ENCODE results near the gene PLEKHA4. TPM values are rescaled to one million over a fixed set of nuclear protein-coding genes. Genes with fewer than 3 reads are reported as not detected.
"Not testable (repeated sequence)": the region's sequence is repeated elsewhere in the genome, so short reads cannot be mapped to it uniquely, and the experiment has no call there.

Gene PLEKHA4
- total RNA-seq, 1 donor from 2014 or later: 6.2 TPM

DNA sequence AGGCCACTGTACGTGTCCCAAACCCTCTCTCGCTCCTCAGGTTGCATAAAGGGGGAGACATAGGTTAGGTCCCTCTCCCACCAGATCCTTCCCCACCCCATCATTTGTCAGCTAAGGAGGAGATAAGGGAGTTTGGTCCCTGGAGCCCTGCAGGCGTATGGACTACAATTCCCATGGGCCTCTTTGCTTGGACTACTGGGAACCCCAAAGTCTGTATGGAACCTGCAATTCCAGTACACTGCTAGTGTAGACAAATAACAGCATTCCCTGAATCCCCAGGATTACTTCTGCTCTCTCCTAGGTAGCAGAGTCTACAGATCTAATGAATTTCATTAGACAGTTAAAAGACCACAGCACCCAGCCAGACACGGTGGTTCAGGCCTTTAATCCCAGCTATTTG, 16.1 kb downstream of the PLEKHA4 start:
- no peak for DNase-seq (ENCODE audit: low spot score)
- peaks cover 13% of the 10 kb centered on the region for H3K36me3 Mint-ChIP-seq
- no peak overlapping the region for H3K27ac ChIP-seq
- H3K27ac Mint-ChIP-seq: no peak overlapping the region
- no peak overlapping the region for H3K4me2 ChIP-seq
- H3F3A ChIP-seq (ENCODE audit: low read depth): peaks cover 5% of the 10 kb centered on the region
- TF ChIP-seq, protein P1, sequence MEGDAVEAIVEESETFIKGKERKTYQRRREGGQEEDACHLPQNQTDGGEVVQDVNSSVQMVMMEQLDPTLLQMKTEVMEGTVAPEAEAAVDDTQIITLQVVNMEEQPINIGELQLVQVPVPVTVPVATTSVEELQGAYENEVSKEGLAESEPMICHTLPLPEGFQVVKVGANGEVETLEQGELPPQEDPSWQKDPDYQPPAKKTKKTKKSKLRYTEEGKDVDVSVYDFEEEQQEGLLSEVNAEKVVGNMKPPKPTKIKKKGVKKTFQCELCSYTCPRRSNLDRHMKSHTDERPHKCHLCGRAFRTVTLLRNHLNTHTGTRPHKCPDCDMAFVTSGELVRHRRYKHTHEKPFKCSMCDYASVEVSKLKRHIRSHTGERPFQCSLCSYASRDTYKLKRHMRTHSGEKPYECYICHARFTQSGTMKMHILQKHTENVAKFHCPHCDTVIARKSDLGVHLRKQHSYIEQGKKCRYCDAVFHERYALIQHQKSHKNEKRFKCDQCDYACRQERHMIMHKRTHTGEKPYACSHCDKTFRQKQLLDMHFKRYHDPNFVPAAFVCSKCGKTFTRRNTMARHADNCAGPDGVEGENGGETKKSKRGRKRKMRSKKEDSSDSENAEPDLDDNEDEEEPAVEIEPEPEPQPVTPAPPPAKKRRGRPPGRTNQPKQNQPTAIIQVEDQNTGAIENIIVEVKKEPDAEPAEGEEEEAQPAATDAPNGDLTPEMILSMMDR (IDR thresholded peaks at IDR 0.05): no peak
- TF ChIP-seq EZH2phosphoT487 (IDR thresholded peaks at IDR 0.05) (no peak), EZH2 (IDR thresholded peaks at IDR 0.05) (no peak)
- H3K4me1 Mint-ChIP-seq: peaks cover 6% of the 10 kb centered on the region
- H3K79me2 ChIP-seq (ENCODE audit: low read depth): no peaks in the 10 kb centered on the region
- H3K9ac ChIP-seq: no peak overlapping the region
- H3K4me3 Mint-ChIP-seq: no peak overlapping the region
- no peaks in the 10 kb centered on the region for H4K20me1 ChIP-seq (ENCODE audit: low read depth)
- no peaks in the 10 kb centered on the region for H3K36me3 ChIP-seq
- H2AFZ ChIP-seq (replicated peaks): no peak overlapping the region
- no peaks in the 10 kb centered on the region for H3K27me3 ChIP-seq
- H3K27me3 Mint-ChIP-seq (ENCODE audit: insufficient read depth, low read depth): peaks cover 6% of the 10 kb centered on the region
- no peaks in the 10 kb centered on the region for H3K9me3 Mint-ChIP-seq
- no peaks in the 10 kb centered on the region for H3K9me3 ChIP-seq (ENCODE audit: low read depth)
- H3K4me1 ChIP-seq: peaks cover 4% of the 10 kb centered on the region
- H3K4me3 ChIP-seq: no peak overlapping the region

DNA sequence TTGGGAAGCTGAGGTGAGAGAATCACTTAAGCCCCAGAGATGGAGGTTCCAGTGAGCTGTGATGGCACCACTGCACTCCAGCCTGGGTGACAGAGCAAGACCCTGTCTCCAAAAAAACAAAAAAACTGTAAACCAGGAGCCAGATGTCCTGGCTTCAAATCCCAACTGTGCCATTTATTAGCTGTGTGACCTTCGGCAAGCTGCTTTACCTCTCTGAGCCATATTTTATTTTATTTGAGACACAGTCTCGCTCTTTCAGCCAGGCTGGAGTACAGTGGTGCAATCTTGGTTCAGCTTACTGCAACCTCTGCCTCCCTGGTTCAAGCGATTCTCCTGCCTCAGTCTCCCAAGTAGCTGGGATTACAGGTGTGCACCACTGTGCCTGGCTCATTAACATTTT, 21.8 kb downstream of the PLEKHA4 start:
- H3K27ac ChIP-seq; H3K4me1 Mint-ChIP-seq; H3K9me3 Mint-ChIP-seq; DNase-seq (ENCODE audit: low spot score); H3K36me3 ChIP-seq; H3K27me3 Mint-ChIP-seq (ENCODE audit: insufficient read depth, low read depth); H3K4me2 ChIP-seq; H3F3A ChIP-seq (ENCODE audit: low read depth); H4K20me1 ChIP-seq (ENCODE audit: low read depth); H3K4me3 ChIP-seq; H3K4me3 Mint-ChIP-seq; H3K4me1 ChIP-seq; H3K27me3 ChIP-seq; H3K9ac ChIP-seq; H3K9me3 ChIP-seq (ENCODE audit: low read depth); H2AFZ ChIP-seq (replicated peaks); H3K79me2 ChIP-seq (ENCODE audit: low read depth); H3K27ac Mint-ChIP-seq: not testable (repeated sequence)
- peaks cover 13% of the 10 kb centered on the region for H3K36me3 Mint-ChIP-seq

DNA sequence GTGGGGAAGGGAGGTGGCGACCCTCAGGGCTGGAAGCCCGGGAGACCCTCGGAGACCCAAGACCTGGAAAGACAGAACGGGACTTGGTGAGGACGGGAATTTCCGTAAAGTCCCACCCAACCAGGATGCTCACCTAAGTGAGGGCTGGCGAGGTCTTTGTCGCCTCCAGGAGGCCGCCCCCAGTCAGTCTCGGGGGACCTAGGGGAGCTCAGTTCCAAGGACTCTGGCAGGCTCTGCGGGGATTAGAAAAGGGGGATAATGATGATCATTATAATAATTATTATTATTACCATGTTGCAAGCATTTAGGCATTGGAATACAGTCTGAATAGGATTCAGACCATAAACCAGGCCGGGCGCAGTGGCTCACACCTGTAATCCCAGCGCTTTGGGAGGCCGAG, 23.0 kb downstream of the PLEKHA4 start:
- H3K4me3 ChIP-seq: no peak overlapping the region
- H3K4me2 ChIP-seq: no peak overlapping the region
- no peaks in the 10 kb centered on the region for H3K9me3 Mint-ChIP-seq
- no peak overlapping the region for H3K9ac ChIP-seq
- H3K27ac Mint-ChIP-seq: no peak overlapping the region
- H3K4me1 Mint-ChIP-seq: peaks cover 6% of the 10 kb centered on the region
- no peaks in the 10 kb centered on the region for H3K4me1 ChIP-seq
- no peak overlapping the region for H3K27ac ChIP-seq
- H3K9me3 ChIP-seq (ENCODE audit: low read depth): no peaks in the 10 kb centered on the region
- no peak overlapping the region for H2AFZ ChIP-seq (replicated peaks)
- no peaks in the 10 kb centered on the region for H3K36me3 ChIP-seq
- peaks cover 13% of the 10 kb centered on the region for H3K36me3 Mint-ChIP-seq
- no peak for DNase-seq (ENCODE audit: low spot score)
- no peaks in the 10 kb centered on the region for H3F3A ChIP-seq (ENCODE audit: low read depth)
- H3K4me3 Mint-ChIP-seq: no peak overlapping the region
- no peaks in the 10 kb centered on the region for H3K27me3 ChIP-seq
- no peaks in the 10 kb centered on the region for H3K79me2 ChIP-seq (ENCODE audit: low read depth)
- peaks cover 2% of the 10 kb centered on the region for H3K27me3 Mint-ChIP-seq (ENCODE audit: insufficient read depth, low read depth)
- TF ChIP-seq, protein P1 (IDR thresholded peaks at IDR 0.05): no peak
- TF ChIP-seq EZH2 (IDR thresholded peaks at IDR 0.05) (no peak), EZH2phosphoT487 (IDR thresholded peaks at IDR 0.05) (no peak)
- H4K20me1 ChIP-seq (ENCODE audit: low read depth): no peaks in the 10 kb centered on the region

DNA sequence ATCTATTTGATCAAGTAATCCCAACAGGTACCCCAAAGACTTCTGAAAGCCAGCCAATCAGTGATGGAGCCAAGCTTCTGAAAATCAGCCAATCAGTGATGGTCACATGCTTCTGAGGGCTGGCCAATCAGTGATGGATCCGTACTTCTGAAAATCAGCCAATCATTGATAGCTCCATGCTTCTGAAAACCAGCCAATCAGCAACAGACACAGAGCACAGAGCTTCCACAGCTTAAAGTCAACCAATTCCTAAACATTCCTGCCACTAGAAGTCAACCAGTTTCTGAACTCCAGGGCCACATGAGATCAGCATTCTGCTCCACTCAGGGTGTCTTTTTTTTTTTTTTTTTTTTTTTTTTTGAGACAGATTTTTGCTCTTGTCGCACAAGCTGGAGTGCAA, 23.9 kb downstream of the PLEKHA4 start:
- Histone ChIP-seq H3K4me2 (no peak overlapping the region), H3K79me2 (ENCODE audit: low read depth) (no peaks in the 10 kb centered on the region), H3K27me3 (no peaks in the 10 kb centered on the region), H3K9ac (no peak overlapping the region), H3K36me3 (no peaks in the 10 kb centered on the region), H3F3A (ENCODE audit: low read depth) (no peaks in the 10 kb centered on the region), H3K27ac (no peak overlapping the region), H3K4me1 (no peaks in the 10 kb centered on the region), H4K20me1 (ENCODE audit: low read depth) (no peaks in the 10 kb centered on the region), H3K9me3 (ENCODE audit: low read depth) (no peaks in the 10 kb centered on the region), H2AFZ (replicated peaks) (no peak overlapping the region), H3K4me3 (no peak overlapping the region)
- Mint-ChIP-seq H3K36me3 (peaks cover 13% of the 10 kb centered on the region), H3K27me3 (ENCODE audit: insufficient read depth, low read depth) (peaks cover 4% of the 10 kb centered on the region), H3K4me1 (peaks cover 6% of the 10 kb centered on the region), H3K9me3 (no peaks in the 10 kb centered on the region), H3K27ac (no peak overlapping the region), H3K4me3 (no peak overlapping the region)
- DNase-seq (ENCODE audit: low spot score): peak; percentile 34
- TF ChIP-seq EZH2phosphoT487 (IDR thresholded peaks at IDR 0.05) (no peak), EZH2 (IDR thresholded peaks at IDR 0.05) (no peak)
- TF ChIP-seq, protein P1 (IDR thresholded peaks at IDR 0.05): no peak
